Activated CD4-positive, alpha-beta T cell treated with anti-CD3 and anti-CD28 coated beads, Interleukin-10, Interleukin-2, amounts not matched to agents 100 ng/mL and 50 ng/mL, durations not matched to agents 16 hours and 8 hours (primary cell): ENCODE results near the gene RASAL1.

ENCODE experiments used
- DNase-seq: peaks from one replicate; pipeline ENCODE4 v3.0.0-alpha.2; 2020

The RASAL1 gene

GRCh38 chr12:113070117-113070906 is 65.2 kb downstream of the RASAL1 start:
- DNase-seq = peak; percentile 51

- DNase-seq = no peak
Observed at GRCh38 chr12:113069751-113070116, 65.8 kb downstream of the RASAL1 start.

GRCh38 chr12:113069149-113069548 is 66.4 kb downstream of the RASAL1 start:
- DNase-seq = no peak

DNA sequence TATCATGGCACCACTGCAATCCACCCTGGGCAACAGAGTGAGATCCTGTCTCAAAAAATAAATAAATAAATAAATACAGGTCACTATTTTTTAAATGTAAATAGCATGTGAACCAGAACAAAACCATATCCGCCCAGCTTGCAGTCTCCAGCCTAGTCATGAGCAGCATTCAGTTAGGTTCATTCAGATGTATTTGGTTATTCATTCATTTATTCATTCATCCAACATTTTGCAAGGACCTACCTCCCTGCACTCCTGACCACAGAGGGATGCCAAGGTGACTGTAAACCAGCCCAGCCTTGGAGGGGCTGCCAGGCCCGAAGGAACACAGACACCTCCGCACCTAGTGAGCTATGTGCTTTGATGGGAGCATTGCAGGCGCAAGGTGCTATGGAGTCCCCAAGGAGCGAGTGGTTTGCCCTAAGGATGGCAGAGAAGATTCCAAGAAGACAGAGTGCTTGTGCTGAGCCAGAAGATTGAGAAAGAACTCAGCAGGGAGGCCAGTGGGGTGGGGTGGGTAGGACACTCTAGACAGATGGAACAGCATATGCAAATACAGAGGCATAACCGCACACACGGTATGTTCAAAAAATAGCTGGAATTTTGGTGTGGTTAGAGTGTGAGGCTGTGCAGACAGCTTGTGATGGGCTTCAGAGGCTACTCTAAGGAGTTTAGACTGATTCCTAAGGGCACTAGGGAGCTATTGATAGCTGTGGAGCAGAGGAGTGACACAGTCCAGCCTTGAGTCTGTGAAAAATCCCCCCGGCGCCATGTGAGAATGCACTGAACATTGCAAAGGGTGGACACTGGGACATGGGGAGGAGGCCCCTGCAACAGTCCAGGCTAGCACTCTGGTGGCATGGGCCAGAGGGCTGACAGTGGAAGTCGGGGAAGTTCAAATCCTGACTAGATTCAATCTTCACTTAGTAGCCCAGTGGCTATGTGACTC is 67.3 kb downstream of the RASAL1 start:
- DNase-seq = no peak

- DNase-seq = no peak
Observed at GRCh38 chr12:113066813-113067400, 68.7 kb downstream of the RASAL1 start.

GRCh38 chr12:113065126-113066007 is 70.2 kb downstream of the RASAL1 start:
- DNase-seq = no peak

DNA sequence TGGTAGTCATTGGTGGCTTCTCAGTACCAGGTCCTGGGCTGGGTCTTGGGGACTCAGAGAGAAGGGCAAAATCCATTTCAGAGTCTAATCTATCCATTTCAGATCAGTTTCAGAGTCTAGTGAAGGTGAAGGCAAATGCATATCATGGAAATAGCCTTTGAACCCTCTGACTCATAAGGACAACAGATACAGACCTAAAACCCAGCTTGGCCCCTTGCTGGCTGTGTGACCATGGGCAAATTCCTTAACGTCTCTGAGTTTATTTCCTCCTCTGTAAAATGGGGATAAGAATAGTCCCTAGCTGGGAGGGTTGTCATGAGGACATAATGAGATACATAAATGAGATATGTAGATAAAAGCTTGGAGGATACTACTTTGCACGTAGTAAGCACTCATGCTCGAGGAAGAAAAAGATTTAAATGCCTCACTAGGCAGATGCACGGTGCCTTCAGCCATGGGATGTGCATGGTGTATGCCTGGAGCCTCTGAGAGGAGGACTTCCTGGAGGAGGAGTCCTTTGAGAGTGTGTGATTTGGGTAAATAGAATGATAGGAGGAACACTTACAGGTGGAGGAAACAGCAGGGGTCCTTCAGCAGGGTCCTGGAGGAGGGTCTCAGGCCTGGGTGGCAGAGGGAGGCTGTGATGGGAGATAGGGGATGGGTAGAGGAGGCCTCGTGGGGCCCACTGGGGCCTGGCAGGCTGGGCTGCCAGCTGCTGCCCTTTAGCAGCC is 71.0 kb downstream of the RASAL1 start:
- no peak for DNase-seq

GRCh38 chr12:113063396-113064350 is 71.9 kb downstream of the RASAL1 start:
- no peak for DNase-seq

DNA sequence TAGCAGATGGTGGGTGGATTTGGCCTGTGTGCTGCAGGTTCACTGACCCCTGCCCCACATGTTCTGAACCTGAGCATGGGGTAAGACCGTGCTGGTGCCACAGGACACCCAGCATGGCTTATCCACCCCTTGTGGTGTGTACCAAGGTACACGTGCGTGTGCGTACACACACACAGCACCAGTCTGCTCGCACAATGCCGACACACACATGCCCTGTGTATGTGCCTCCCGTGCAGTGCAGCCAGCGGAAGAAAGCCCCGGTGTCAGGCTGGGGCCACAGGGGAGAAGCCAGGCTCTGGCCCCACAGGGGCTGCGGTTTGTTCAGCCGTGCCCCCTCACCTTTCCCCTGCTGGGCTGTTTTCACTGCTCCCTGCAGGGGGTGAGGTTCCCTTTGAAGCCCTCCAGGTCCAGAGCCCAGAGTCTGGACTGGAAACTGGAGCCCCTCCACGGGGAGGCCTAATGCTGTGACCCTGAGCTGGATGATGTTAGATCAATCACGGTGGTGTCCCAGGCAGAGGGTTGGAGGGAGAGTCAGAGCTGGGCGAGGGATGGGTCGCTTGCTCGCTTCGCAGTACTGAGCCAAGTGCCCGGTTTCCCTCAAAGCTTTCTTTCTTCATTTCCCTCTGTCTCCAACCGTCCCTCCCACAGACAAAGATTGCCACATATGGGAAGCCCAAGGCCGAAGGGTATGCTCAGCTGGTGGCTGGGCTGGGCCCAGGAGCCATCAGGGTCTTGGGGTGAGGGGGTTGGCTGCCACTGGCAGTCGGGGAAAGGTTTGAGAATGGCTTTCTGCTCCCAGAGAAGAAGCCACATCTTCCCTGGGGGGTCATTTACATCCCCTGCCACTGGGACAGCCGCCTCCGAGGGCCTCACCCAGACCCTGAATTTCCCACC is 72.8 kb downstream of the RASAL1 start:
- no peak for DNase-seq

GRCh38 chr12:113061061-113061694 is 74.4 kb downstream of the RASAL1 start:
- no peak for DNase-seq

DNA sequence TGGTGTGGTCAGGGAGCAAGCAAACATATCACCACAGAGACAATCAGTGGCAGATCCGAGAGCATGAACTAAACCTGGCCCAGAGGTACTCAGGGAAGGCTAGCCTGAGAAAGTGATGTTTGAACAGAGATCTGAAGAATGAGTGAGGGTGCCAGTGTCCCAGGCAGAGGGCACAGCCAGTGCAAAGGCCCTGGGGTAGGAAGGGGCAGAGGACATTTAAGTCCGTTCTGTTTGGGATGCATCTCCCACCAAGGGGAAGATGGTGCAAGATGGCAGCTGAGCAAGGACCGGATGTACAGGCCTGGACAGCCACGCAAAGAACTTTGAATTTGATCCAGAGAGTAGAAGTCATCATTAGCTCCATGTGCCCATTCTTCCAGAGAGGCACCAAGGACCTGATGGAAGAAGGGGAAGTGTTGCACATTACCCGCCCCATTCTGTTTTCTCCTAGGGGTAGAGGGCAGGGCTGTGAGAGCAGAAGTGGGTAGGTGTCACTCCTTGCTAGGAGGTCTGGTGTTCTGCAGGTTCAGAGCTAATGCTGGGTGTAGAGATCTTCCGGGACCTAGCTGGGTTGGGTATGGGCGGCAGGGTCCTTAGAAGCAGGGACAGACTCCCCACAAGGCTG is 75.1 kb downstream of the RASAL1 start:
- DNase-seq = no peak

GRCh38 chr12:113059071-113059595 is 76.4 kb downstream of the RASAL1 start:
- no peak for DNase-seq

- DNase-seq = no peak
Observed at GRCh38 chr12:113058553-113058952, 77.0 kb downstream of the RASAL1 start.

- no peak for DNase-seq
Observed at GRCh38 chr12:113057565-113058485, 77.7 kb downstream of the RASAL1 start.

GRCh38 chr12:113056631-113057488 is 78.7 kb downstream of the RASAL1 start, which contains the start of gene DTX1:
Gene DTX1, plus strand, starts transcription at chr12:113056730. Its CDS starts 1,463 bp downstream, at chr12:113058193.
- no peak for DNase-seq

DNA sequence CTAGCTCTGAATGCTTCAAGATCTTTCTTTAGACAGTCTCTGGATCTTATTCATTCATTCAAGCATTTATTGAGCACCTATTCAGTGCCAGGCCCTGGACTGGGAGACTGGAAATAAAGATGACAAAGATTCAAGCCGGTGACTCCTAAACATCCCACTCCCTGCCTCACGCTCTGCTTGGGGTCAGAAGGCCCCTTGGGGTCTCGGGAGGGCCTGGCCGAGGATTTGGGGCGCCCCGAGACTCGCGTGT is 79.3 kb downstream of the RASAL1 start:
- no peak for DNase-seq
